ENCODE data around the gene KCNMB4. TPM values are rescaled to one million over a fixed set of nuclear protein-coding genes. Genes with fewer than 3 reads are reported as not detected.

KCNMB4 gene
- polyA plus RNA-seq, 1 donor (not counting 4 experiments of a cell fraction or from before 2014, with no cell fraction given) = 0.77 TPM

DNA sequence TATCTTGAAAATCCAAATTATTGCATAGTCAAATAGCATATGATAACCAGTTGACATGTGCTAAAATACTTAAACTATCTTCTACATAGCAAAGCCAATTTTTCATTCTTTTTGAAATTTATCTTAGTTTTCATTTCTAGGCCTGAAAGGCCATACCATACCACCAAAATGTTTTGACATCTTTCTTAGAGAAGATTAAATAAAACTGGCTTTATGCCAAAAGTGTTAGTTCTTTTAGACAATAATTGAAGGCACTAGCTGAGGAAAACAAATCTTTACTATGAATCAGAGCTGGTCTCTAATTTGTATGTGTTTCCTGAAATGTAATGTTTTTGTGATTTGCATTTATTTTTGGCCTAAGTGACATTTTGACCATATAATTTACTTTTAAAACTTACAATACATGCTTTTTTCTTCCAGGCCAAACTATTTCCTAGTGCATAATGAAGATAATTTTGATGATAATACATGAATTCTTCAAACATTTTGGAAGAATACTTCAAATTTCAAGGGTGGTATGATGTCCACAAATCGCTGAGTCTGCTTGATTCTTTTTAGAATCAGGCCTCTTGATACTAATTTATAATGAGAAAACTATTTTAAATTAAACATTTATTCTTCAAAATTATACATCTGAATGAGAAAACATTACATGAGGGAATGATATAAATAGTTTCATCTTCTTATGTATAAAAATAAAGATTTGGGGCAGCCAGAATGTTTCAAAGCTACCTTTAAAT is 6.5 kb upstream of the KCNMB4 start:
- Histone ChIP-seq H3K4me2 (ENCODE audit: control insufficient read depth, extremely low read depth, insufficient read depth, low read depth, low read length) (no peak overlapping the region), H3K79me2 (ENCODE audit: control insufficient read depth, insufficient read depth, low read length) (no peaks in the 10 kb centered on the region), H3K4me3 (ENCODE audit: control insufficient read depth in 2 of 3, extremely low read depth in 1 of 3, insufficient read depth in 2 of 3, low read depth in 1 of 3, low read length in 3 of 3) (no peak overlapping the region), H3K9ac (ENCODE audit: control insufficient read depth, extremely low read depth, insufficient read depth, low read length) (no peak overlapping the region), H3K36me3 (ENCODE audit: control insufficient read depth in 2 of 2, extremely low read depth in 1 of 2, insufficient read depth in 2 of 2, low read length in 2 of 2) (peaks cover 0 to 1% of the 10 kb centered on the region in 2 experiments), H3K27ac (ENCODE audit: control insufficient read depth, insufficient read depth, low read length) (no peak overlapping the region), H3K27me3 (ENCODE audit: control insufficient read depth, extremely low read depth, insufficient read depth, low read length) (no peaks in the 10 kb centered on the region), H4K20me1 (ENCODE audit: control insufficient read depth, extremely low read depth, insufficient read depth, low read length) (no peaks in the 10 kb centered on the region), H2AFZ (ENCODE audit: control insufficient read depth, low read length) (no peak overlapping the region), H3K9me3 (ENCODE audit: control insufficient read depth, low read depth, low read length) (no peaks in the 10 kb centered on the region), H3K9me1 (ENCODE audit: control insufficient read depth, extremely low read depth, insufficient read depth, low read length) (no peaks in the 10 kb centered on the region), H3K4me1 (ENCODE audit: control insufficient read depth, extremely low read depth, insufficient read depth, low read length) (no peaks in the 10 kb centered on the region)
- DNase-seq (ENCODE audit: low read depth, low spot score) = no peak
- dilution Hi-C loops (cut with MboI; ENCODE audit: extremely low pct_ligation_motif_present, low sequenced_read_pairs) = no loop called here
- no peak for TF ChIP-seq EZH2 (IDR thresholded peaks at IDR 0.05; ENCODE audit: low read length)
- TF ChIP-seq, protein P1, sequence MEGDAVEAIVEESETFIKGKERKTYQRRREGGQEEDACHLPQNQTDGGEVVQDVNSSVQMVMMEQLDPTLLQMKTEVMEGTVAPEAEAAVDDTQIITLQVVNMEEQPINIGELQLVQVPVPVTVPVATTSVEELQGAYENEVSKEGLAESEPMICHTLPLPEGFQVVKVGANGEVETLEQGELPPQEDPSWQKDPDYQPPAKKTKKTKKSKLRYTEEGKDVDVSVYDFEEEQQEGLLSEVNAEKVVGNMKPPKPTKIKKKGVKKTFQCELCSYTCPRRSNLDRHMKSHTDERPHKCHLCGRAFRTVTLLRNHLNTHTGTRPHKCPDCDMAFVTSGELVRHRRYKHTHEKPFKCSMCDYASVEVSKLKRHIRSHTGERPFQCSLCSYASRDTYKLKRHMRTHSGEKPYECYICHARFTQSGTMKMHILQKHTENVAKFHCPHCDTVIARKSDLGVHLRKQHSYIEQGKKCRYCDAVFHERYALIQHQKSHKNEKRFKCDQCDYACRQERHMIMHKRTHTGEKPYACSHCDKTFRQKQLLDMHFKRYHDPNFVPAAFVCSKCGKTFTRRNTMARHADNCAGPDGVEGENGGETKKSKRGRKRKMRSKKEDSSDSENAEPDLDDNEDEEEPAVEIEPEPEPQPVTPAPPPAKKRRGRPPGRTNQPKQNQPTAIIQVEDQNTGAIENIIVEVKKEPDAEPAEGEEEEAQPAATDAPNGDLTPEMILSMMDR (optimal IDR thresholded peaks at IDR 0.05 in 1 of 3, IDR thresholded peaks at IDR 0.05 in 1 of 3, conservative IDR thresholded peaks at IDR 0.05 in 1 of 3; ENCODE audit: extremely low read depth in 1 of 3, insufficient read depth in 2 of 3, low read length in 3 of 3) = no peak
- FAIRE-seq = no peak

DNA sequence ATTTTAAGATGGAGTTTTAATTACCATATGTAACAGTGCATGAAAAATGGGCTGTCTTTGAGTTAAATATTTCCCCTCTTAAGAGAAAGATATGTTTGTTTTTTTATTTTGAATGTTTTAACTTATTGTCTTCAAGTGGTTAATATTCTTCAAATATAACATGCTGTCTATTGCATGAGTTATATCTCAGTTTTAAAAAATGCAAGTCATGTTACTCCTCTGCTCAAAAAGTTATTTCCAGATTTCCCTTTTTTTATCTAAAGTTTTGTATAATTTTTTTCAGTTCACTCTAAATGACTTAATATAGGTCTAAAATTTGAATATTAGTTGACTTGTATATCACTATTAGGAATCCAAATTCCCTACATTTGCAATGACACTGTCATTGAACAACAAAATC is 5.9 kb upstream of the KCNMB4 start:
- no peak overlapping the region for H3K27ac ChIP-seq (ENCODE audit: control insufficient read depth, insufficient read depth, low read length)
- no peaks in the 10 kb centered on the region for H3K9me3 ChIP-seq (ENCODE audit: control insufficient read depth, low read depth, low read length)
- no peak overlapping the region for H3K4me2 ChIP-seq (ENCODE audit: control insufficient read depth, extremely low read depth, insufficient read depth, low read depth, low read length)
- H3K4me1 ChIP-seq (ENCODE audit: control insufficient read depth, extremely low read depth, insufficient read depth, low read length) = peaks cover 4% of the 10 kb centered on the region
- no peak overlapping the region for H2AFZ ChIP-seq (ENCODE audit: control insufficient read depth, low read length)
- H3K36me3 ChIP-seq (ENCODE audit: control insufficient read depth in 2 of 2, extremely low read depth in 1 of 2, insufficient read depth in 2 of 2, low read length in 2 of 2) = no peaks in the 10 kb centered on the region
- TF ChIP-seq, protein P1 (optimal IDR thresholded peaks at IDR 0.05 in 1 of 3, IDR thresholded peaks at IDR 0.05 in 1 of 3, conservative IDR thresholded peaks at IDR 0.05 in 1 of 3; ENCODE audit: extremely low read depth in 1 of 3, insufficient read depth in 2 of 3, low read length in 3 of 3) = no peak
- no peak for TF ChIP-seq EZH2 (IDR thresholded peaks at IDR 0.05; ENCODE audit: low read length)
- FAIRE-seq = no peak
- H3K9ac ChIP-seq (ENCODE audit: control insufficient read depth, extremely low read depth, insufficient read depth, low read length) = no peak overlapping the region
- no peak for DNase-seq (ENCODE audit: low read depth, low spot score)
- dilution Hi-C loops (cut with MboI; ENCODE audit: extremely low pct_ligation_motif_present, low sequenced_read_pairs) = no loop called here
- H3K4me3 ChIP-seq (ENCODE audit: control insufficient read depth in 2 of 3, extremely low read depth in 1 of 3, insufficient read depth in 2 of 3, low read depth in 1 of 3, low read length in 3 of 3) = no peak overlapping the region
- no peaks in the 10 kb centered on the region for H3K9me1 ChIP-seq (ENCODE audit: control insufficient read depth, extremely low read depth, insufficient read depth, low read length)
- H3K27me3 ChIP-seq (ENCODE audit: control insufficient read depth, extremely low read depth, insufficient read depth, low read length) = peaks cover 6% of the 10 kb centered on the region
- no peaks in the 10 kb centered on the region for H3K79me2 ChIP-seq (ENCODE audit: control insufficient read depth, insufficient read depth, low read length)
- H4K20me1 ChIP-seq (ENCODE audit: control insufficient read depth, extremely low read depth, insufficient read depth, low read length) = no peaks in the 10 kb centered on the region

Measured in keratinocyte (primary cell).